ENCODE data around the gene CHFR. TPM values are rescaled to one million over a fixed set of nuclear protein-coding genes. Genes with fewer than 3 reads are reported as not detected.

The CHFR gene
- total RNA-seq, 4 donors from 2014 or later, result 36.1 to 58.6 (median 39.8) TPM

GRCh38 chr12:132827763-132828703 lies 59.4 kb downstream of the CHFR start:
- WGBS, 2 donors, result 10 to 14% methylated on average over 41 to 51 of the region's 59 CpGs
- no peak for TF ChIP-seq EP300 (IDR thresholded peaks at IDR 0.05)
- no peak for TF ChIP-seq POLR2A (IDR thresholded peaks at IDR 0.05)
- TF ChIP-seq CTCF (IDR thresholded peaks at IDR 0.05), result no peak
- no peaks in the 10 kb centered on the region for H3K9me3 ChIP-seq
- peaks cover 0 to 27% (median 11%) of the 10 kb centered on the region in 4 donors for H3K4me1 ChIP-seq
- peaks cover 0 to 40% (median 0%) of the 10 kb centered on the region in 3 donors for H3K36me3 ChIP-seq
- no peak for DNase-seq (ENCODE audit: low spot score in 2 of 2)
- peak overlapping the region; percentile 54 to 97 (median 88) for H3K27ac ChIP-seq
- H3K4me3 ChIP-seq, result peak overlapping the region; percentile 87 to 88 (median 88)
- no peaks in the 10 kb centered on the region for H3K27me3 ChIP-seq

GRCh38 chr12:132825861-132826260 lies 61.5 kb downstream of the CHFR start:
- no peaks in the 10 kb centered on the region for H3K27me3 ChIP-seq

GRCh38 chr12:132825089-132825488 lies 62.3 kb downstream of the CHFR start:
- H3K4me1 ChIP-seq, result peaks cover 0 to 27% (median 11%) of the 10 kb centered on the region in 4 donors
- no peak overlapping the region for H3K4me3 ChIP-seq
- no peaks in the 10 kb centered on the region for H3K27me3 ChIP-seq
- H3K36me3 ChIP-seq, result peaks cover 0 to 64% (median 0%) of the 10 kb centered on the region in 3 donors
- DNase-seq (ENCODE audit: low spot score in 2 of 2), result no peak
- H3K27ac ChIP-seq, result no peak overlapping the region
- H3K9me3 ChIP-seq, result no peaks in the 10 kb centered on the region
- WGBS, 2 donors, result 89 to 91% methylated on average over 18 of the region's 18 CpGs
- TF ChIP-seq POLR2A (IDR thresholded peaks at IDR 0.05) (no peak), EP300 (IDR thresholded peaks at IDR 0.05) (no peak), CTCF (IDR thresholded peaks at IDR 0.05) (no peak)

More at GRCh38 chr12:132825861-132826260, 61.5 kb downstream of the CHFR start:
- H3K27ac ChIP-seq, result no peak overlapping the region
- DNase-seq (ENCODE audit: low spot score in 2 of 2), result no peak
- H3K4me3 ChIP-seq, result no peak overlapping the region
- peaks cover 0 to 27% (median 11%) of the 10 kb centered on the region in 4 donors for H3K4me1 ChIP-seq
- TF ChIP-seq POLR2A (IDR thresholded peaks at IDR 0.05) (no peak), CTCF (IDR thresholded peaks at IDR 0.05) (no peak), EP300 (IDR thresholded peaks at IDR 0.05) (no peak)
- no peaks in the 10 kb centered on the region for H3K9me3 ChIP-seq
- 90 to 93% methylated on average over 16 of the region's 16 CpGs for WGBS, 2 donors
- H3K36me3 ChIP-seq, result peaks cover 0 to 57% (median 0%) of the 10 kb centered on the region in 3 donors

GRCh38 chr12:132824053-132824452 lies 63.4 kb downstream of the CHFR start:
- TF ChIP-seq EP300 (IDR thresholded peaks at IDR 0.05), result no peak
- no peak for TF ChIP-seq CTCF (IDR thresholded peaks at IDR 0.05)
- TF ChIP-seq POLR2A (IDR thresholded peaks at IDR 0.05), result no peak
- no peaks in the 10 kb centered on the region for H3K27me3 ChIP-seq
- no peak for DNase-seq (ENCODE audit: low spot score in 2 of 2)
- H3K27ac ChIP-seq, result no peak overlapping the region
- peaks cover 0 to 75% (median 0%) of the 10 kb centered on the region in 3 donors for H3K36me3 ChIP-seq
- H3K4me3 ChIP-seq, result no peak overlapping the region
- peaks cover 0 to 22% (median 11%) of the 10 kb centered on the region in 4 donors for H3K4me1 ChIP-seq
- H3K9me3 ChIP-seq, result no peaks in the 10 kb centered on the region
- WGBS, 2 donors, result 81 to 84% methylated on average over 7 of the region's 7 CpGs

- TF ChIP-seq POLR2A (IDR thresholded peaks at IDR 0.05) (no peak), CTCF (IDR thresholded peaks at IDR 0.05) (no peak), EP300 (IDR thresholded peaks at IDR 0.05) (no peak)
- Histone ChIP-seq H3K4me1 (no peaks in the 10 kb centered on the region), H3K9me3 (no peaks in the 10 kb centered on the region), H3K27me3 (no peaks in the 10 kb centered on the region), H3K4me3 (no peak overlapping the region), H3K27ac (no peak overlapping the region), H3K36me3 (peaks cover 3 to 90% (median 15%) of the 10 kb centered on the region in 3 donors)
- DNase-seq (ENCODE audit: low spot score in 2 of 2), result no peak
- WGBS, 2 donors, result 84 to 86% methylated on average over 8 of the region's 8 CpGs
Measured at GRCh38 chr12:132818562-132818961, 68.8 kb downstream of the CHFR start.

Data from tibial nerve (tissue), 4 donors.